Activated CD8-positive, alpha-beta memory T cell treated with anti-CD3 and anti-CD28 coated beads, Interleukin-2, amount 50 U/mL, for 1 hour (primary cell): ENCODE data around the gene GAS6.

Experiments
- DNase-seq: peaks from one replicate; pipeline ENCODE4 v3.0.0-alpha.2; 2020; ENCODE audit errors: extremely low read depth

GAS6 gene

GRCh38 chr13:113770937-113771336, 92.9 kb downstream of the GAS6 start:
- no peak for DNase-seq
